SKM-1 (cell line): ENCODE measurements around the gene STARD5.
"Not testable (repeated sequence)": the region's sequence is repeated elsewhere in the genome, so short reads cannot be mapped to it uniquely, and the experiment has no call there.

Experiments
- DNase-seq: peaks from one replicate; lab custom pipeline; 2025; ENCODE audit not compliant: unreplicated experiment; lab: John Stamatoyannopoulos, UW

Gene STARD5

DNA sequence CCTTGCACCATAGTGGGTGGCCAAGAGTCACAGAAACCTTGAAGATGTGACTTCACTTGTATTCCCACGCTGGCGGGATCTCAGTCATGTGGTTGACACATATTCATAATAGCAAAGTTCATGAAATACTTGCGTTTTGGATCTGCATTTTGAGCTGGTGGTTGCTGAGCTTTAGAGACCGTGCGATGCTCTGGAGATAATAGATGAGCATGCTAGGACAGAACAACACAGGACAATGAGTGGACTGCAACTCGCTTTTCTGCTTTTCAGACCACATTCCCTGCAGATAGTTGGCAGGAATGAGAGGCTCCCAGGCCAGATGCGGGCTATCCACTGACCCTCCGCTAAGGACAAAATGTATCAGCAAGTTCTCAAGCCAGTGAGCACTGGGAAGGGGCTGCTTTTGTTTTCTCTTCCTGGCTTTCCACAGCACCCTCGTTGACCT, 13.8 kb upstream of the STARD5 start:
- DNase-seq = no peak

DNA sequence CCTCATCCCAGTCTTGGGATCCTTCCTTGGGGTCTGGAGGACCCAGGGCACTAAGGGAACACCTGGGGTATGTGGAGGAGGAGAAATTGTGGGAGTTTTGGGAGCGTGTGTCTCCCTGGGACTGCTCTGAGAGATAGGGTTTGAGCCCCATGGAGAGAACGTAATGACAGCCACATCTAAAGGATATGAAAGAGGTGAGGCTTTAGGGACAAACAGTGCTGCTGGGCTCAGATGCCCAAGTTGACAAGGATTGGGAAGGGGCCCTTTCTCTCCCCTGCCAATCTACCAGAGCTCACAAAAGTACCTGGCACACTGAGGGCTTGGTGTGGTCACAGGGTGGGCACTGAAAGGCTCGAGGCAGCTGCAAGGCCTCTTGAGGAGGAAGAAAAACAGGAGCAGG, 13.3 kb upstream of the STARD5 start:
- DNase-seq = no peak

DNA sequence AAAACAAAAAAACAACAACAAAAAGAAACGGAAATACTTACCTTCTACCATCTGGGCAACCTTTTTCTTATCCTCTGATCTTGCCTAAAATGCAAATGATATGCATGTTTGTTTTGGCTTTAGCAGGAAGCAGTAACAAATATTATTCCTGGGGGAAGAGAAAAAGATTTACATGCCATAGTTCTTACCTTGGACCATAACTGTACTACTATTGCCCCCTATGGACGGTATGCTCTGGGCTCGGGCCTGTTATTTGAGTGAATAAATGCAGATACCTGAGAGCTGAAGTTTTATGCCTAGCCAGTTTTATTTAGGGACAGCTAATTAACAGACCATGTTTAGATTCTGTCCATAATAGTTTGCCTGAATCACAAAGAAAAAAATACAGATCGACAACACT, 12.6 kb upstream of the STARD5 start:
- no peak for DNase-seq

DNA sequence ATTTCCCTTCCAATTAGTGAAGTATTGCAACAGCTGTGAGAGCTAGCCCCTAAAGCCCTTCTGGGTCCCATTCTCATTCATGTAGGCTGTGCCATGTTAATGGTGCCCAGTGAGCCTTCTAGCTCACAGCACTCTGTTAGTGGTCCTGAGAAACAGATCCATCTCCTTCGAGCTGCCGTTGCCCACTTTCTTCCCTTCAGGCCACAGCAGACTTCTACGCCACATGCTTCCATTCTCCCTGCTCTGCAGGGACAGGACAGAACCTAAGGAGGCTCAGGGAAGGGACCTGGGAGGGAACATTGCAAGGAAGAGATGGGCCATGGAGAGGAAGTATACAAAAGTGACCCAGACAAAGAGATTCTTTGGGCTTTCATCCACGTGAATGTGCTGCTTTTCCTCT, 11.7 kb upstream of the STARD5 start:
- no peak for DNase-seq

DNA sequence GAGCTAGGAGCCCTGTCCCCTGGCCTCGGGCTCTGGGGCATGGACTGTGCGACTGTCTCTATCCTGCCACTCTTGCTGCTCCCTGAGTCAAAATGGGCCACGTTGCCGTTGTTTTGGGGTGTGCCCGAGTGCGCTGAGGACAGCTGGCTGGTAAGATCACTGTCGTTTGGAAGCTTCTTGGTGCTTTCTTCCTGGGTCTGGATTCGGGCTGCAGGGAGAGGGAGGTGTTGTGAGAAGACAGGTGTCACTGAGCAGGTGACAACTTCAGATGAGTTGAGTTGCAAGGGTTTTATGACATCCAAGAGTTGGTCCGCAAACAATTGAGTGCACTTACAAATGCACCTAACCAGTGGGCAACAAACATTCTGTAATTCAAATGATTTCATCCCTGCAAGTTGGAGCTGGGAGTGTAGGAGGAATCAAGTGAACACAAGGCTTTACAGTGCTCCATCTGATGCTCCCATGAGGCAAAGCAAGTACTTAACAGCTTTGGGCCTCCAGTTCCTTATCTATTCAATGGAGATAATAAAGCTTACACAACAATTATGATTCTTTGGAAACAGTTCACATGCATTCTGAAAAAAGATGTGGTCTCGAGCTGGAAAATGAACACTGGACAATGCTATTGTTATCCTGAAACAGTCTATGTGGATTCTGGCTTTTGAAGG, 11.0 kb upstream of the STARD5 start:
- no peak for DNase-seq

DNA sequence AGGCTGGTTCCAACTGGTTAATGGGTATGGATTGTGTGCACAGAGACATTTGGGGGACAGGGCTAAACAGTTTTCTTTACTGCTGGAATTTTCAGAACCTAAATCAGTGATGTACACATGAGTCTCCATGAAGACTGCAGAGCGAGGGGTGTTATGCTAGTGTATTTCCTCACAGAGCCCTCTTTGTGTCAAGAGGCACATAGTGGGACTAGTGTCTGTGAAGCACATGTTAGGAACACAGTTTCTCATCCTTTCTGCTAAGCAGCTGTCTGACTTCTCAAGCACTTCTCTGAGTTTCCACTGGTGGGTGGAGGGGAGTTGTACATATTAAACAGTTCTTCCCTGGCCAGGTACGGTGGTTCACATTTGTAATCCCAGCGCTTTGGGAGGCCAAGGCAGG, 9.4 kb upstream of the STARD5 start:
- no peak for DNase-seq

DNA sequence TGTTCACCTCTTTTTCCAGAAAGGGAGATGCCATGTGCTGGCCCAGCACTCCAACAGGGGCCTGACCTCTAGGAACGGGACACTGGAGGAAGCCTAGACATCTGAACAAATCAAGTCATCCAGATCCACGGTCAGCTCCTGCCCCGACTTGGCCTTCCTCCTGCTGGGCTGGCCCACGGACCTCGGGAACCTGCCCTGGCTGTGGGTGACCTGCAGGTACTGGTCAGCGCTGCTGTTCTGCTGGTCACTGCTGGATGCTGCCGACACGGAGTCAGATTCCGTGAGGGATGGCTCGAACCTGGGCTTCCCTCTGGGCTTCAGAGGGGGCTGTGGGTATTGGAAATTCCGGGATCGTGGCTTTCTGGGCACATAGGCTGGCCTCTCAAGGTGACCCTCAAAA, 8.4 kb upstream of the STARD5 start:
- no peak for DNase-seq

DNA sequence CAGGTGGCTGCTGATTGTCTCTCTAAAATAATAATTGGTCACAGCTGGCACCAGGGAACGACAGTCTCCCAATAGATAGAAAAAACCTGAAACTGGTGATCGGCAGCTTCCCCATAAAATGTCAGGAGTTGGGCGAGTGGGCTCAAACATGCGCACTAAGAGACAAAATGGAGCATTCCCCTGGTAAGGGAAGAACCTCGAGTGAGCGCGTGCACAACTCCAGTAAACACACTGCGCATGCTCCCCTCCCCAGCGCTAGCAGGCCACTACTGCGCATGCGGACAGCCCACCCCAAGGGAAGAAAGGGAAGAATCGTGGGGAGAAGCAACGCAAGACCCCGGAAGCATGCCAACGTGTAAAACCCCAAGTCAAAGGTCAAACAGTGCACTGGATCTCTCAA, 7.7 kb upstream of the STARD5 start:
- DNase-seq = no peak

DNA sequence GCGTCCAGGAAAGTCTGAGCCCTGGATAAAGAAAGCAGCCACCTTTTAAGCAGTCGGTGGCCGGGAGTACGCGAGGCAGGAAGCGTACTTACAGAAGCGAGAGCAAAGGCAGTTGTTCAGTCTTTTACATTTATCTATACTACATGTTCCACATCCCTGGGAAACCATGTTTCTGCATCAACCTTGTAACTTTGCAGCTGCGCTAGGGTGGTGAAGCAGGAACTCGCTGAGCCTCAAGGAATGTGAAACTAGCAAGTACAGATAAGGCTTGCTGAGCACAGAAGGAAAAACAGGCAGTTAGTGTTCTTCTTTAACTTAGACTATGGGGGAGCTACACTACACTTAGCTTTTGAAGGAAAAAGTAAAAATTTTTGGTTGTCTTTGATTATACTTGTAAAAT, 7.2 kb upstream of the STARD5 start:
- not testable (repeated sequence) for DNase-seq

DNA sequence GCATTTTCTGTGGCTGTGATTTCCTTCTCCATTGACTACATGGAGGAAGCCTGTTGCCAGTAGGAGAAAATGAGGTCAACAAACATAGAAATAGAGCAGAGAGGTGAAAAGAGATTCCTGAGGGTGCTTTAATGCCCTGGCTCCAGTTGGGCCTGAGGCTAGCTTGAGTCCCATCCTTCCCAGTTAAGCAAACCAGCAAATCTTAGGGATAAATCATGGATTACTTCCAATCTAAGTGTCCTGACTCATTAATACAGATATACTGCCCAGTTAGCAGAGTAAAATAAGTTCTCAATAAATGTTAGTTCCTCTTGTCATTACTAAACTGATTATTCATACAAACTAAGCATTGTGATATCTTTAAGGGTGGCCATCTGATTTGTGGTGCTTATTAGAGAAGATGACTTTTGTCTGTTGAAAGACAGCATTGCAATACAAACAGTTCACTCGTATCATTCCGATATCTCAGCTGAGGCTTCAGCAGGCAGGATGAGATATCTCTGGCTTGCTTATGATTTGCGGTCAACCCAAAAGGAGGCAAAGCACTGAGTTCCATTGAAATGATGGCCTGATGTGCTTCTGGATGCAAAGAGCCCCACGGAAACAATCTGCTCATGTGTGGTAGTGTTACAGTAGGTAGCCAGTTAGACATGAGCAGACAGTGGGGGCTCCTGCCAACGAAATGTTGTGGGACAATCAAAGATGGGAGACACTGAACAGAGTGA, 6.6 kb upstream of the STARD5 start:
- no peak for DNase-seq

DNA sequence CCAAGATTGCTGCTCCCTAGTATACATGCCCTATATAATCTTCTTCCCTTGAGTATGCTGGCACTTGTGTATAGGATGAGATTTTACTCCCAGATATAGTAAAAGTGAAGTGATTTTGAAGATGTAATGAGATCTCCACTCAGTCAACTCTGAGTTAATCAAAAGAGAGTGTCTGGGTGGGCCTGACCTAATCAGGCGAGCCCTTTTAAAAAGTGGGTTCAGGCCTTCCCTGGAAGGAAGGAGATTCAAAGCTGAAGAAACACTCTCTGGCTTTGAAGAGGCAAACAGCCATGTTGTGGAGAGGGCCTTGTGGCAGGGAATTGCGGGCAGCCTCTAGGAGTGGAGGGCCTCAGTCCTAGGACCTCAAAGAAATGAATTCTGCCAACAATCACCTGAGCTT, 5.5 kb upstream of the STARD5 start:
- no peak for DNase-seq

DNA sequence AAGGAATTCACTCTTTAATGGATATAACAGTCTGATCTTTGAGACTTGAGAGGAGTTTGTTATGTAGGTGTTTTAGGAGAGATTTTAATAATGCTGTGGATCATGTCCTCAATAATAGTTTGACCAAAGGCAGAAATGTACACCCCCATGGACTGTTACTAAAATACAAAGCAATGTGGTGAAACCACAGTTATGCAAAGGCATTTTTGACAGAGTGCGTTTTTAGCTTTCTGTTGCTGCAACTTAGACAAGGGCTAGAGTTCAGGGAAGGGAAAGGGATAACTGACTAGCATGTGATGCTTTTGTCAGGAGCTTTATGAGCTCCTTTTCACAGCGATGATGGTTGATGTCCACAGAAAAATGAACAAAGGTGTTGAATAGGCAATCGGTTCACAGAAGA, 3.6 kb upstream of the STARD5 start:
- no peak for DNase-seq

DNA sequence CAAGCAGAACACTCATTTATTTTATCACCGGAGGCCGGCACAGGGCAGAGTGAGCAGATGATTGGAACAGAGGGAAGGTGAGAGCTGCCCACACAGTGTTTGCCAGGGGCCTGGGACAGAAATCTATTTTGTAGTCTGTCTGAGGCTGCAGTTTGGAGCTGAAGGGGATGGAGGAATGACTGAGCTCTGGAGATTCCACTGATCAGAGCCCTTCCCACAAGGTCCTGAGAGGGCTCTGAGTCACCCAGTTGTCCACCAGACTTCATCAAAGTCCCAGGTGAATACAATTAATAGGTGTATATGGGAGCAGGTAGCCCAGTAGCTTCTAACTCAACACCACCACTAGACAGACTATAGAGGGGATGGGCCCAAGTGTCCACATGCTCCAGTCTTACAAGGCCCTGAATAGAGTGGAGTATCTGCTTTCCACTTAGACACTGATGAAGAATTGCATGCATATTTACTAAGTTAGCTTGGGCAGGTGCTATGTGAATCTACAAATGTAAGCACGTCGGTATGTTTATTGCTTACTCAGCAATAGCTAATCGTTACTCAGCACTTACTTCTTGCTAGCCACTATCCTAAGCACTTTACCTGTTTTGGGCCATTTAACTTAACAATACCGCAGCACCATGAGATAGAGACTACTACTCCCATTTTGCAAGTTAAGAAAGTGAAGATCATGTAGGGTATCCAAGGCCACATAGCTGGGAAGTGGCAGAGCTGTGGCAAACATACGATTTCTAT, 2.7 kb upstream of the STARD5 start:
- DNase-seq = no peak

DNA sequence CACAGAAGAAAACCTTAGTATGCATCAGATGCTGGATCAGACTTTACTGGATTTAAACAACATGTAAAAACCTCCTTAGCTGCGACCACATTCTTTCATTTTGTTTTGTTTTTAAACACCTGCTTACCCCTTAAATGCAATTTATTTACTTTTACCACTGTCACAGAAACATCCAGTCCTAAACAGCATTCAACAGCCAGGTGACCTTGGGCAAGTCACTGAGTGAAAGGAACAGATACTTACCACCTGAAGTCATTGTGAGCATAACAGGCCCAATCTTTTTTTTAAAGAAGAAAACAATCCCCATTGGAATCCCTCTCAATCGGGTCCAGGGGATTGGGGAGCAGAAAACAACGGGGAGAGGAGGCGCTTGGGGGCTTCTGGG, 390 bp downstream of the STARD5 start:
- no peak for DNase-seq

DNA sequence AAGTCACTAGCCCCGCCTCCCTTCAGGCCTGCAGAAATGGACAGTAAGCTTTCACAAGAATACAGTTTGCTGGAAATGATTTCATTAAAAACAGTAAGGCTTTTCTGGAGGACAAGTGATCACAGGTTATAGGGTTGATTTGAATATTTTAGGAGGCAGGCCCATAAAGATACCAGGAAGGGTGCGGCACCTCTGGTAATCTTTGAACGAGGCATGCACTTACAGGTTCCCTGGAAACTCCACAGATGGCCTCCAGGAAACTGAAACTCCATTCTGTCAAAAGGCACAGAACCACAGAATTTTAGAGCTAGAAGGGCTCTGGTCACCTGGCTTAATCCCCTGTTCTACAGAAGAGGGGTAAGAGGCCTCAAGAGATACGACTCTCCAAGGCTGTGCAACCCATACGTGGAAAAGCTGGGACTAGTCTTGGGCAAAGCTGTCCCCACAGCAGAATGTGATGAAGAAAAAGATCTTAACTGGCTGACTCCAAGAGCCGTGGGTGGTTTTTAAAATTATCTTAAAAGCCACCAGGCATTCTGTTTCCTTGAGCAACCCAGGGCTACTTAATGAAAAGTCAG, 1.2 kb downstream of the STARD5 start:
- no peak for DNase-seq

DNA sequence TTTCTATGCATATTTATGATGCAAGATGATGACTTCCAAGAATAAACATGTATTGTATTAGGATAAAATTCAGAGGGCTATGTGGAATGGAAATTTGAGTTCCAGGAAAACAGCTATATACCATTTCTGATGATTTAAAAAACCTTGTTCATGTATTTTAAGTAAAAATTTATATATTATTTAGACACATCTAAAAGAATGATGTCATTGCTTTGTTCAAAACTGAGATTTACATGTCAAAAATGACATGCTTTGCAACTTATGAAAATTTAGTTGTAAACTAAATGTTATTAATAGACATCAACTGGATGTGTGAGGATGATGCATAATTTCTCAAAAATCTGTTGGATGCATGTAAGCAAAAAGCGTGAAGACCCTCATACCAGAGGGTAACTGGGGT, 2.3 kb downstream of the STARD5 start:
- DNase-seq = no peak

DNA sequence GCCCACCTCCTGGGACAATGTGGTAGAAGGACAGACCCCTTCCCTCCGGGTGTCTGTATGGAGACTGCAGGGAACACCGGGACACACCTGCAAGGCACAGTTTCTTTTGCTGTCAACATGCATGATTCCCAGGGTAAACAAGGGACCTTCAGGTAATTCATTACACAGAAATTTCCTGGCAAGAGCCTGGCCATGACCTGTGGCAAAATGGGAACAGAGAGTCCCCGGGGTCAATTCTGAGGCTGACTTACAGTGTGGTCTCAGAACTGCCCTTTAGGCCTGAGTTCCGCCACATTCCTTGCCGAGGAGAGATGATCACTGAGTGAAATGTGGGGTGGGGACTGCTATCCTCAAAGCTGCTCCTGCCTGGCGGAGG, 6.3 kb downstream of the STARD5 start:
- DNase-seq = no peak

DNA sequence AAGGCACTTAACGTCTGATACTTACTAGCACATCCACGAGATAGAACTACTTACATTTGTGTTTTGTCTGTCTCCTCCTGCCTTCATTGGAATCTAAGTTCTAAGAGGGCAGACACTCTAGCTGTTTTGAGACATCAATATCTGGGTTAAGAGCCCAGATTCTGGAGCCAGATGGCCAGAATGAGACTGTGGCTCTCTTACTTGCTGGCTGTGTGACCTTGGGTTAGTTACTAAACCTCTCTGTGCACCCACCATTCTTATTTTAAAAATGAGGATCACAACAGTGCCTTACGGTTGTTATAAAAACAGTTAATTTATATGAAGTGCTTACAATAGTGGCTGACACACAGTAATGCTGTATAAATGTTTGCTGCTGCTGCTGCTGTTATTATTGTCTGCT, 7.7 kb downstream of the STARD5 start:
- no peak for DNase-seq

DNA sequence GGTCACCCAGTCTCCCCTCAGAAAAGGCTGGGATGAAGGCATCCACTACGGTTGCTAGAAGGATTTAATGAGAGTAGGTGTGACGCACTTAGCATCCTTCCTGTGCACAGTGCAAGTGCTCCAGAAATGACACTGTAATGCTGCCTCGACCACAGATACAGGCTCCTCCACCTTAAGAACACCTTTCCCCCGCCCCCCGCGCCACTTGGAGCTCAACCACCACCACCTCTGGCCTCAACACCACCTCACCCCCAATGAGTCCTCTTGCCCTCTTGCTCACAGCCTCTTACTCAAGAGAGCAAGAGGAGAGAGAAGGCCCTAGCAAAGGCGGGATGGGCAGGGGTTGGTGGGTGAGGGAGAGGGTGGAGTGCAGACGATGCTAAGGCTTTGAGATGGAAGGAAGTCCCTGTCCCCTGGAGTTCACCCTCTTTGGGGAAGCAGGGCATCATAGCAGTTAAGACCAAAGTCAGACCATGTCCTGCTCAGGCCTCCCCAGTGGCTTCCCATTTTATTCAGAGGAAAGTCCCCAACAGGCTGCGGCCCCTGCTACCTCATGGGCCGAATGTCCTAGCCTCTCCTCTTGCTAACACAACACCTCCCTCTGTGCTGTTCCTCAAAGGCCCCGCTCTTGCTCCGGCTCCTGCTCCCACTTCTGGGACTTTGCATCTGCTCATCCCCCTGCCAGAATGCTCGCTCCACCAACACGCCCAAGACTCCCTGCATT, 8.3 kb downstream of the STARD5 start:
- DNase-seq = no peak

DNA sequence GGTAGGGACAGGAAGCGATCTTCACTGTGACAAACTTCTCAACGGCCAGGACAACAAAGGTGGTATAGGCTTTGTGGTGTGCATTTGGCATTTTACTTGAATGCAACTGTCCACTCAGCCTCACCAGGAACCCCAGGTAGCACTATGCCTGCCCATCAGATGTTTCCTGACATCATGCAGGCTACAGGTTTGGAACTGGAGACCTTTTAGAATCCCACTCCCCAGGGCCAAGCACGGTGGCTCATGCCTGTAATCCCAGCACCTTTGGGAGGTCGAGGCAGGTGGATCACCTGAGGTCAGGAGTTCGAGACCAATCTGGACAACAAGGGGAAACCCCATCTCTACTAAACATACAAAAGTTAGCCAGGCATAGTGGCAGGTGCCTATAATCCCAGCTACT, 9.6 kb downstream of the STARD5 start:
- no peak for DNase-seq

DNA sequence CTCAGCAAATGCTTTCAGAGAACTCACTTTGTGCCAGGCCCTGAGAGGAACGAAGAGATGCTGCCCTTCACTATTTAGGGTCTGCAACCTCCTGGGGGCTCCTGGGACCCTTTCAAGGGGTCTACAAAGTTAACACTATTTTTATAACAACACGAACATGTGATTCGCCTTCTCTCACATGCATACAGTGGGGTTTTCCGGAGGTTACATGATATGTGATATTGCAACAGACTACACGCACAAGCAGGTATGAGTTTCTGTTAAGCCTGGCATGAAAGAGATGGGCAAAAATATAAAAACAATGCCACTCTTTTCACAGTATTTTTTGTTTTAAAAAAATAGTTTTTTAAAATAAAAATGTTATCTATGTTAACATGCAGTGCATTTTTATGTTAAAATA, 10.3 kb downstream of the STARD5 start:
- DNase-seq = no peak
